A673 (cell line): ENCODE results near the gene HIRIP3.

Experiments used
- CTCF ChIP-seq: fragments of 300-800, 200-600 bp; sonication (generic); conservative IDR thresholded peaks from 2 replicates; pipeline ENCODE4 v1.5.1; 2017; ENCODE audit warnings: low read depth, mild to moderate bottlenecking, antibody characterized with exemption, low read length, moderate library complexity, mixed read lengths
- EZH2 ChIP-seq: fragments of 200-600 bp; sonication (generic); IDR thresholded peaks from 2 replicates; pipeline ENCODE4 v1.6.1; 2017; ENCODE audit warnings: borderline replicate concordance, low read depth, mild to moderate bottlenecking, mixed read lengths, antibody characterized with exemption, low read length; ENCODE audit not compliant: poor library complexity, severe bottlenecking

GRCh38 chr16:29982560-29983419 is 12.6 kb downstream of the HIRIP3 start:
- TF ChIP-seq CTCF (no peak), EZH2 (no peak)
